NCI-H2029 (cell line): Measurements from ENCODE around the gene PAK4.

Experiments
- DNase-seq: peaks from one replicate; lab custom pipeline; 2025; lab: John Stamatoyannopoulos, UW

The PAK4 gene

DNA sequence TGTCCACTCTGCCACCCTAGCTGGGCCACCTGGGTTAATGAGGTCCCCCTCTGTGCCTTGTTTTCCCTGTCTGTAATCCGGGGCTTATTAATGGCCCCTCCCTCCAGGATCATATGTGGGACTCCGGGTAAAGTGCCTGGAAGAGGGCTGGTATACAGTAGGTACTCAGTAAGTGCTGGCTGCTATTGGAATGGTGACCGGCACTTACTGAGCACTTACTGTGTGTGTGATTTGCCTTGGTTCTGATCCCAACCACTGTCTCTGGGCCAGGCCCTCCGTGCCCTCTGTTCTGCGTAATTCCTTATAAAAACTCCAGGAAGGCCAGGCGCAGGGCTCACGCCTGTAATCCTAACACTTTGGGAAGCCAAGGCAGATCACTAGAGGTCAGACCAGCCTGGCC is 40.3 kb downstream of the PAK4 start:
- no peak for DNase-seq

DNA sequence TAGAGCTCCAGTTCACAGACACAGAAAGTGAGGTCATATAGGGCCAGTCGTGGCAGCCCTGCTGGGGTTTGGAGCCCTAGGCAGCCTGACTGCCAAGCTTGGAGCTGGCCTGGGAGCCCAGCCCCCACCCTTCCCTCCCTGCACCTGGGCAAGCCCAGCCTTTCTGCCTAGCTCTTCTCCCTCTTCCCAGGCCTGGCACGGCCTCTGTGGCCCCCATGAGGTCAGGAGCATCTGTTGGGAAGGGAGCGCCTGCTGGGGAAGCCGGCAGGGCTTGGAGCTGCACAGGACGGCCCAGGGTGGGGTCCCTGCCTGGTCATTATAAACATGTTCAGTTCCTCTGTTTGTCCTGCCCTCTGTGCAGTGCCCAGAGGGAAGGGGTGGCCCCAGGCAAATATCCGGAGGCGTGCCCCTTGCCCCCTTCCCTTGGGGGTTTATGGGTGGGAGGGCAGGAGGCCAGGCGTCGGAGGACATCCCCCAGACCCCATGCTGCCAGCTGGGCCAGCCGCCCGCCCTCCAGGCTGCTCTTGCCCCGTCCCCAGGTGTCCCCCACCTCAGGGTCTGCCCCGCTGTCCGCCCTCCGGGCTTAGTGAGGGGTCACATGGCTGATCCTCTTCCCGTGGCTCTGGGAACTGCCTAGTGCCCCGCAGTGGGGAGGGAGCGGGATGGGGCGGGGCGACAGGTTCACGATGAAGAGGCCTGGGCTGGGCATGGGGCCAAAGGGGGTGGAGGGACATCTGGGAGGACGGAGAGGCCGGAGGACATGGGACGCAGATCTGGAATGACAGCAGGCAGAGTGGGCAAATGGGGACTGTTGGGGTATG is 41.2 kb downstream of the PAK4 start:
- peak; percentile 71 for DNase-seq

DNA sequence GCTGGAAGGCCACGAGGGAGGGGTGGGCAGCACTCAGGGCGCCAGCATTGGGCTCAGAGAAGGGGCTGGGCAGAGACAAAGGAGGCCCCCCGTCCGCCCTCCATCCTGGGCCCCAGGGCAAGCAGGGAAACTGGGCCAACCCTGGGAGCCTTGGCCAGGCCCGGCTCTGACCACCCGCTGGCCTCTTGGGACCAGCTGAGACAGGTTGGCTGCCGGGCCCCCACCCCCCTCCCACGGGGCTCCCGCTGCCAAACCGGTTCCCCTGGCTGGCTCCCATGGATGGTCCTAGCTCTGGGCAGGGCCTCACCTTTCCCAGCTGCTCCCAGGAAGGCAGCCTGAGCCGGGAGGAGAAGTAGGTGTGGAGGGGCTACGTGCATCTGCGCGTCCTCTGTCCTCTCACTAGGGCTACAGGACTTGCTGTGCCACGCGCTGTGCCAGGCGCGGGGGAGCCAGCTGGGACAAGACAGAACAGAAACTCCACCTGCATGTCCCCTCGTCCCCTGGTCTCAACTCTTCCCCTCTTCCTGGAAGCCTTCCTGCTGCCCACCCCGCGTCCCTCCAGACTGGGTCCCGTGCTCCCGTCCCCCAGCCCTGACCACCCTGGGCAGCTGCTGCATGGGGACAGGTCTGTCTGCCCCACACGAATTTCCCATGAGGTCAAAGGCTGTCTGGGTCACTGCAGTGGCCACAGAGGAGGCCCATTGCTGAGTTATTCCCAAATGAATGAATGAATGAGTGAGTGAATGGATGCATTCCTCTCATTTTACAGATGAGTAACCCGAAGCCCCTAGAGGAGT is 42.1 kb downstream of the PAK4 start:
- DNase-seq, result peak; percentile 36

DNA sequence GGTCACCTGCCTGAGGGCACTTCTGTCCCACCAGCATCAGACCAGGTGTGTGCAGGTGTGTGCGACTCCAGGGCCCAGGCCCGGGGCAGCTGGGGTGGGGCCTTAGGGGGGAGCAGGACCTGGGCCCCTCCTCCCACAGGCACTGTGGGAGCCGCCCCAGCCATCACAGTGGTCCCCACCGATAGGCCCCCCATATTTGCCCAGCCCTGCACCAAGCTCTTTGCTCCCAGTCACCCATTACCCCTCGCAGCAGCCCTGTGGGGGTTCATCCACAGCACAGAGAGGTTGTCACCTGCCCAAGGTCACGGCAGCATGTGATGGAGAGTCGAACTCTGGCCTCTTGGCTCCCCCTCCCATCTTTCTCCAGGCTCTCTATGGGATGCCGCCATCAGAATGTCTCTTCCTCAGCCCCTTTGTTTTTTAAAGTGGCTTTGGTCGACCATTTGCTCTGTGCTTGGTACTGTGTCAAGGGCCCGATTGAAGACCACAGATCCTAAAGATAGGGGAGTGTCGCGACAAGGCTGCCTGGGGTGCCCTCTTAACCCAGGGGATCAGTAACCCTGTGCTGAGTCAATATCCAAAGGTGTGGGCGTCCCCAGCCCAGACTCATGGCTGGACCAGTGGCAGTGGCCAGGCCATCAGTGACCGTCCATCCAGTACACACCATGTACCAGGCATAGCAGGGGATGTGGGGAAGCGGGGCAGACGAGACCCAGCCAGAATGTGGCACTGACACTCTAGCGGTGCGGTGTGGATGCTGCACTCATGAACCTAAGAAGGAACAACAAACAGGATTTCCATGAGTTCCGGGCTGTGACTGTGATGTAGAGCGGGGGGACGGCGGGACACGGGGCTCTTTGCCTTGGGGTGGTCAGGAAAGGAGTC is 42.9 kb downstream of the PAK4 start:
- DNase-seq, result no peak

DNA sequence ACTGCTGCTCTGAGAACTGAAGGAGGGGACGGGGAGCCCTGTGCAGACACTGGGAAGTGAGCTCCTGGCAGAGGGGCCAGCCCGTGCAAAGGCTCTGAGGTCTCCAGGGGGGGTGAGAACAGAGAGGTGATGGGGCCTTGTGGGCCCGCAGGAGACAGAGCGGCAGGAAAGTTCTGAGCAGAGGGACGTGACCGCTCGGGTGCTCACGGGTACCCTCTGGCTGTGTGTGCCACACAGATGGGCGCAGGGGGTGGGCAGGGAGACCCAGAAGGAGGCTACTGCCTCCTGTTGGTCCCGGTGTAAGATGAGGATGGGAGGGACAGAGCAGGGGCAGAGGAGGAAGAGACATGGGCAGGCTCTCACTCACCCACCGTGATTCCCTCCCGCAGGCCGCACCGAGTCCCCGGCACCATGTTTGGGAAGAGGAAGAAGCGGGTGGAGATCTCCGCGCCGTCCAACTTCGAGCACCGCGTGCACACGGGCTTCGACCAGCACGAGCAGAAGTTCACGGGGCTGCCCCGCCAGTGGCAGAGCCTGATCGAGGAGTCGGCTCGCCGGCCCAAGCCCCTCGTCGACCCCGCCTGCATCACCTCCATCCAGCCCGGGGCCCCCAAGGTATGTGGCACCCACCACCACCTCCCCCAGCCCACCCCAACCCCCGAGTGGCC is 43.7 kb downstream of the PAK4 start:
- no peak for DNase-seq

DNA sequence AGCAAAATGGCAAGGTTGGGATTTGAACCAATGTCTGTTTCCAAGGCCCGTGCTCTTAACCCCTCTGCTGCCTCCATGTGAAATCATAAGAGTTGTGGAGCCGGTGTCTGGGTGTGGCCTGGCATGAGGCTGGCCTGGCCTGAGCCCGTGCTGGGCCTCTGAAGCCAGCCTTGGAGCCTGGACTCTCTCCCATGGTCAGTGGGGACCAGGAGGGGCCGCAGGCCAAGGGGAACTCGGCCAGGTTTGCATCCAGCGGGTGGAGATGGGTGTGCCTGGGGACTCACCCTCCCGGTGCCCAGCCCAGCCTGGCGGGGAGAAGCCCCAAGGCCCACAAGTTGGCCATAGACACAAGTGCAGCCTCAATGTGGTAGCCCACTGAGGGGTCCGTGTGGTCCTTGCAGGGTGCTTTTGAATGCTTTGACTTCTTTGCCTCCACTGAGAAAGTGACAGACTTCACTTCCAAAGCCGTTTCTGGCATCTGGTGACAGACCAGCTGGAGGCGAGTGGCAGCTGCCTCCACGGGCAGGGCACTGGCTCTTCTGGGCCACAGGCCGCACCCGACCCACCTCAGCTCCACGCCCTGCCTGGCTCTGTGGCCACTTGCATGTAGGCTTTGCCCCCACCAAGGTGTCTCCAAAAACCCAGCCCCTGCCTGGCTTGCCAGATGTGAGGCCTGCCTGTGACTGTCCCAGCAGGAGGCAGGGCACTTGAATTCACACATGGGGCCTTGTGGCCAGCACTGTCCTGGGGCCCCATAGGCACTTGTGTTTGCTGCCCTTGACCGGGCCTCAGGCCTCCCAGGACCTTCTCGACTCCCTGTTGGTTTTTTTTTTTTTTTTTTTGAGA is 45.0 kb downstream of the PAK4 start:
- no peak for DNase-seq

DNA sequence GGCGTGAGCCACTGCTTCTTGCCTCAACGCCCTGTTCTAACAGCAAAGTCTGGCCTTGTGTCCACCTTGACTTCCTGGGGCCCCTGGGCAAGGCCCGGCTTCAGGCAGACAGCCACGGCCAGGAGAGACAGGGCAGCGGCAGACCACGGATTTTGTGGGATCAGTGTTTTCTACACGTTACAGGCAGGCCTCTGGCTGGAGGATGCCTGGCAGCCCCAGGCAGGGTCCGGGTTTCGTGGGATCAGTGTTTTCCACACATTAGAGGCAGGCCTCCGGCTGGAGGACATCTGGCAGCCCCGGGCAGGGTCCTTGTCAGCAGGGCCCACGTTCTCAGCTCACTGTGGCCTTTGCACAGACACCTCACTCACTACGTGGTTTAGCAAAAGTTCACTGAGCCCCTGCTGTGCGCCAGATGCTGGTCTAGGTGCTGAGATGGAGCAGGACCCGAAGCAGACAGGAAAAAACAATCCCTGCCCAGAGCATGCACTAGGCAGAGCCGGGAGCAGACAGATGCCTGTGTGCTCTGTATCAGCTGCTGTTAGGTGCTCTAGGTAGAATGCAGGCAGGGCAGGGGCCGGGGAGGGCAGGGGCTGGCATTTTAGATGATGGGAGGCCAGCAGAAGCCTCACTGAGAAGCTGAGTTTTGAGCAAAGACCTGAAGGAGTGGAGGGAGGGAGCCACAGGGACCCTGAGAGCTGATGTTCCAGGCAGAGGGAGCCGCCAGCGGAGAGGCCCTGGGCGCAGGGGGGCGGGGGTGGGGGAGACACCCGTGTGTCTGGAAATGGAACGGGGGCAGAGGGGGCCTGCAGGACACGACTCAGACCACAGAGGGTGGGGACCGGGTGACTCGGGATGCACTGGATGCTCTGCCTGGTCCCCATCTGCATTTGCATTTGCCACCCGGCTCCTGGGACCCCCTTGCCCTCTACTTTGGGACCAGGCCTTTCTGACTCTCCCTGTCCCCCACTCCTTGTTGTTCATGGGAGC is 46.2 kb downstream of the PAK4 start:
- no peak for DNase-seq

DNA sequence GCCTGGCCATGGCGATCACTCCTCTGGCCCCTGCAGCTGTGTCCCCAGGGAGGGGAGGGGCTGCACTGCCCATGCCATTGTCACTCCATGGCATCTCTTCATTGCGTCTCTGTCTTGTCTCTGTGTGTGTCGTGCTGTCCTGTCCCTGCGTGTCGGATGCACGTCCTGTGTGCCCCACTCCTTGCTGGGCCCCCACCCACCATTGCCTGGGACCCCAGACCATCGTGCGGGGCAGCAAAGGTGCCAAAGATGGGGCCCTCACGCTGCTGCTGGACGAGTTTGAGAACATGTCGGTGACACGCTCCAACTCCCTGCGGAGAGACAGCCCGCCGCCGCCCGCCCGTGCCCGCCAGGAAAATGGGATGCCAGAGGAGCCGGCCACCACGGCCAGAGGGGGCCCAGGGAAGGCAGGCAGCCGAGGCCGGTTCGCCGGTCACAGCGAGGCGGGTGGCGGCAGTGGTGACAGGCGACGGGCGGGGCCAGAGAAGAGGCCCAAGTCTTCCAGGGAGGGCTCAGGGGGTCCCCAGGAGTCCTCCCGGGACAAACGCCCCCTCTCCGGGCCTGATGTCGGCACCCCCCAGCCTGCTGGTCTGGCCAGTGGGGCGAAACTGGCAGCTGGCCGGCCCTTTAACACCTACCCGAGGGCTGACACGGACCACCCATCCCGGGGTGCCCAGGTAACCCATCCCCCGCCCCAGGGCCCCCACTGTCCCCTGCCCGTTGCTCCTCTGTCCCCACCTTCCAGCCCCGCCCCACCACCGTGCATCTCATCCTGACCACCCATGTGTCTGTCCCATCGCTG is 47.3 kb downstream of the PAK4 start:
- no peak for DNase-seq

DNA sequence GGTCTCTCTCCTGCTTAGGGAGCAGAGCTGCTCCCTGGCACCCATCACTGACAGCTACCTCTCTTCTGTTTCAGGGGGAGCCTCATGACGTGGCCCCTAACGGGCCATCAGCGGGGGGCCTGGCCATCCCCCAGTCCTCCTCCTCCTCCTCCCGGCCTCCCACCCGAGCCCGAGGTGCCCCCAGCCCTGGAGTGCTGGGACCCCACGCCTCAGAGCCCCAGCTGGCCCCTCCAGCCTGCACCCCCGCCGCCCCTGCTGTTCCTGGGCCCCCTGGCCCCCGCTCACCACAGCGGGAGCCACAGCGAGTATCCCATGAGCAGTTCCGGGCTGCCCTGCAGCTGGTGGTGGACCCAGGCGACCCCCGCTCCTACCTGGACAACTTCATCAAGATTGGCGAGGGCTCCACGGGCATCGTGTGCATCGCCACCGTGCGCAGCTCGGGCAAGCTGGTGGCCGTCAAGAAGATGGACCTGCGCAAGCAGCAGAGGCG is 48.0 kb downstream of the PAK4 start:
- no peak for DNase-seq

DNA sequence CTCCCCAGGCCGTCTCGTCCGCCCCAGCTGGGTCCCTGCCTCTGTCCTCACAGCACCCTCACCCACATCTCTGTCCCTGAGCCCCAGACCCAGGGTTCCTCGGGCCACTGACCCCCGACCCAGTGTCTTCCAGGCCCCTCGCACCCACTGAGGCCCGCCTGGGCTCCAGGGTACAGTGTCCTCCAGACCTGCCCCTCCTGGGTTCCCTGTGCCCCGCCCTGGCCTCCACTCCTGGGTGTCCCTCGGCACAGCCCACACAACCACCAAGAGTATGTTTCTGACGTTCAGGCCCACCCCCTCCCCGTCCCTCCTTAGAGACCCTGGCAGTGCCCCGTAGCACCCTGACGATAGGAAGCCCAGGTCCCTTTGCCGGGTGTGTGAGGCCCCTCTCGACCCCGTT is 48.6 kb downstream of the PAK4 start:
- no peak for DNase-seq

DNA sequence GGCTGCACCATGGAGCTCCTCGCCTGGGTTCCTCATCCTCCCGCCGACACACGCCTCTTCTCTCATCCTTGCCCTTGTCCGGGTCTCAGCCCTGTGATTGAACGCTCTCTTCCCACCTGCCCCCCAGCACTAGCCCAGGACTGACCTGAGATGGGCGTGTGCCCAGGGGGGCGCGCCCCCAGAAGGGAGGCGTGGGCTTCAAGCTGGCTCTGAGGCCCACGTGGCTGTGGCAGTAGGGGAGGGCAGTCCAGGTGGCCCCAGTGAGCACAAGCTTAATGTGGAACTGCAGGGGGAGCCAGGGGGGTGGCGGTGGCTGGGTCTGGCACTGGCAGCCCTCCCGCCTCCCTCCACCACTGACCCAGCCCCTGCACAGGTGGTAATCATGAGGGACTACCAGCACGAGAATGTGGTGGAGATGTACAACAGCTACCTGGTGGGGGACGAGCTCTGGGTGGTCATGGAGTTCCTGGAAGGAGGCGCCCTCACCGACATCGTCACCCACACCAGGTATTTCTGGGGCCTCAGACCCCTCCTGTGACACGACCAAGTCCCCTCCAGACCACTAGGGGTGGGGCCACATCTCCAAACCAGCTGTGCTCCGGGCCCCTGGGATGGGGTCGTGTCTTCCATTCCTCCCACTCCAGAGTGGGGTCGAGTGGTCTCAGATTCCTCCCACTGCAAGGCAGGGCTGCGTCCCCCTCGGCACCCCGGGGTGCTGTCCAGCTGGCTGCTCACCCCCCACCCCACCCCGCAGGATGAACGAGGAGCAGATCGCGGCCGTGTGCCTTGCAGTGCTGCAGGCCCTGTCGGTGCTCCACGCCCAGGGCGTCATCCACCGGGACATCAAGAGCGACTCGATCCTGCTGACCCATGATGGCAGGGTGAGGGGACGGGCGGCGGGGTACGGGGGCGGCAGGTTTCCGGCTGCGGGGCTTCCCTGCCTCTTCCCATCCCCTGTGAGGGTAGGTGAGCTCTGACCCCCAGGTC is 49.3 kb downstream of the PAK4 start:
- no peak for DNase-seq

DNA sequence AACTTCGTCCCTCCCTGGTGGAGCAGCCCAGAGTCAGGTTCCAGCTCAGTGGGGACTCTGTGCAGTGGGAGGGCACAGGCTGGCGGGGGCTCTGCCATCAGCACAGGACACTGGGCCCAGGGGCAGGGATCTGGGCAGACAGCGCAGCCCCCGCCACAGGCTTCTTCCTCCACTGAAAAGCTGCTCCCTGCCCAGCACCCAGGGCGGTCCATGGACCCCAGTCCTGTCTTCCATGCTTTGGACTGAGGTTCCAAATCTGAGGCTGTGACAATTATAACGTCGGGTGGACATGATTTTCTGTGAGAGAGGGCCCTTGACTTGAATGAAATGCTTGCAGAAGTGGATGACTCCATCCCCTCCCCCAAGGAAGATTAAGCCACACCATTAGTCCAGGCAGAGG is 50.0 kb downstream of the PAK4 start:
- no peak for DNase-seq

DNA sequence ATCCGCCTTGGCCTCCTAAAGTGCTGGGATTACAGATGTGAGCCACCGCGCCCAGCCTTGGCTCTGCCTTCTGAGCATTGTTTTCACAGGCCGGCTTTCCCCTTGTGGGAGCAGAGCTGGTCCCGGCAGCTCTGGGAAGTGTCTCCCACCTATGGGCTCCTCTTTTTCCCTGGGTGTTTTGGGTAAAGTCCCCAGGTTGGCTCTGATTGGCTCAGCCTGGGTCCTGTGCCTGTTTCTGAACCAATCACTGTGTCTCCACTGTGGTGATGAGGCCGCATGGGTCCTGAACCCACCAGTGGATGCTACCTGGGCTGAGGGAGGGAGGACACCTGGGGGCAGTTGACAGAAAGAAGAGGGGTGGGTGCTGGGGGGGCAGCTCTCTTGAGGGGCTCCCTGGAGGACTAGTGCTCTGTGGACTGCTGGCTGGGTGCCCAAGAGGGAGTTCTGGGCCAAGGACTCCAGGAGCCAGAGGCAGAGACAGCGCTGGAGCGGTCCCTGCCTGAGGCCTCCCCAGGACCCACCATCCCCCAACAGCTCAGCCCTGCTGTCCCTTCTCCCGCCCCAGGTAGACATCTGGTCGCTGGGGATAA is 51.6 kb downstream of the PAK4 start:
- DNase-seq, result no peak

DNA sequence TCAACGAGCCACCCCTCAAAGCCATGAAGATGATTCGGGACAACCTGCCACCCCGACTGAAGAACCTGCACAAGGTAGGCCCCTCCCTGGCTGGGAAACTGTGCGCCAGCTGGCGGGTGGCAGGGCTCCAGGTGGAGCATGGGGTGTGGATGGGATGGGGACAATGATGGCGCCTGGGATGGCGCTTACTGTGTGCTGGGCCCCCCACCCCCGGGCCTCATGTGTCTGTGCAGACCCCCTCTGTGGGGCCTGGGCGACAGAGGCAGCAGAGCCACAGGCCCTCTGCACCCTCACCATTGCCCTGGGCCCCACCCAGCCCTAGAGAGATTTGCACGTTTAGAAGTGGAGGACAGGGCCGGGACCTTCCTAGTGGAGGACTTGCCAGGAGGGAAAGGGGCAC is 52.1 kb downstream of the PAK4 start:
- no peak for DNase-seq

DNA sequence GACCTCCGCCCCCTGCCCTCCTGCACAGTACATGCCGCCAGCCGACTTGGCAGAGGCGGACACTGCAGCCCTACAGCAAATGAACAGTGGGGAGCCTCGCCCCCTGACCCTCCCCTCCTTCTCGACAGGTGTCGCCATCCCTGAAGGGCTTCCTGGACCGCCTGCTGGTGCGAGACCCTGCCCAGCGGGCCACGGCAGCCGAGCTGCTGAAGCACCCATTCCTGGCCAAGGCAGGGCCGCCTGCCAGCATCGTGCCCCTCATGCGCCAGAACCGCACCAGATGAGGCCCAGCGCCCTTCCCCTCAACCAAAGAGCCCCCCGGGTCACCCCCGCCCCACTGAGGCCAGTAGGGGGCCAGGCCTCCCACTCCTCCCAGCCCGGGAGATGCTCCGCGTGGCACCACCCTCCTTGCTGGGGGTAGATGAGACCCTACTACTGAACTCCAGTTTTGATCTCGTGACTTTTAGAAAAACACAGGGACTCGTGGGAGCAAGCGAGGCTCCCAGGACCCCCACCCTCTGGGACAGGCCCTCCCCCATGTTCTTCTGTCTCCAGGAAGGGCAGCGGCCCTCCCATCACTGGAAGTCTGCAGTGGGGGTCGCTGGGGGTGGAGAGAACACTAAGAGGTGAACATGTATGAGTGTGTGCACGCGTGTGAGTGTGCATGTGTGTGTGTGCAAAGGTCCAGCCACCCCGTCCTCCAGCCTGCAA is 52.9 kb downstream of the PAK4 start:
- no peak for DNase-seq

DNA sequence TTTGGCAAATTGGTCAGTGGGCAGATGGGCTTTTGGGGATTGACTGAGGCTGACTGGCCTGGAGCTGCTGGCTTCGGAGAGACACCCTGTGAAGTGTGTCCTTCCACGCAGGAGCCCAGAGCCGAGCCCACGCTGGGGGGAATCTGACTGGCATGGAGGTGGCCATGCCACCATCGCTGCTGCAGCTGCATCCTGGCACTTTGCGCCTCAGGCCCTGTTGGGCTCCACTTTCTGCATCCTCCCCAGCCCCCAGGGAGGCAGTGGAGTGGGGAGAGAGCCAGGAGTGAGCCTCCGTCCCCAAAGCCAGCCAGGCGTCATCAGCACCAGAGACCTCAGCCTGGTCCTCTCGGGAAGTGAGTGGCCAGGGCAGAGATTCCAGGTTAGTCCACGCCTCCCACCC is 54.2 kb downstream of the PAK4 start:
- DNase-seq, result no peak
